Lower leg skin (tissue), 4 donors: ENCODE measurements around the gene NR1D1. TPM values are rescaled to one million over a fixed set of nuclear protein-coding genes. Genes with fewer than 3 reads are reported as not detected.

Experiments
- DNase-seq, 2 donors: peaks; one replicate each; pipeline ENCODE4 v3.0.0-alpha.2; 2019; ENCODE audit warnings: low spot score in 2 of 2
- H3K4me3 ChIP-seq: fragments of 200-600 bp; sonication (generic); 2 replicates; pipeline ENCODE4 v1.5.1; 2017; ENCODE audit warnings: mild to moderate bottlenecking, low read depth; ENCODE audit not compliant: poor library complexity, severe bottlenecking
- CTCF ChIP-seq, 3 donors: fragments of 450-650 bp; IDR thresholded peaks; one replicate each; pipeline ENCODE4 v1.5.1; 2016; ENCODE audit warnings: antibody characterized with exemption in 3 of 3, mild to moderate bottlenecking in 3 of 3, moderate library complexity in 2 of 3
- POLR2A ChIP-seq, 2 donors: fragments of 450-650 bp; IDR thresholded peaks; one replicate each; pipeline ENCODE4 v1.6.1; 2016 to 2017; ENCODE audit warnings: antibody characterized with exemption in 2 of 2, mild to moderate bottlenecking in 1 of 2, moderate library complexity in 1 of 2
- WGBS, 2 donors: methylation state at CpG; one replicate each; pipeline ENCODE4 v1.1.5; 2018; 5-methylcytosine and 5-hydroxymethylcytosine counted together
- intact Hi-C: fragments of 100-400 bp; cut with DNase I; formaldehyde crosslinking; loops from one replicate; pipeline ENCODE4 v1.15.0; 2023; ENCODE audit warnings: low total_unique reads
- total RNA-seq, 4 donors: library from RNA; depleted of rRNA; stranded (reverse); fragments of >200 nt; gene quantifications; one replicate each; pipeline ENCODE4 v1.1.0, GENCODE V29; 2016

The NR1D1 gene
- total RNA-seq, 4 donors from 2014 or later = 111 to 194 (median 148) TPM

GRCh38 chr17:40095944-40096791 lies 4.2 kb downstream of the NR1D1 start:
- intact Hi-C loops = no loop called here
- TF ChIP-seq CTCF (IDR thresholded peaks at IDR 0.05) (no peak), POLR2A (IDR thresholded peaks at IDR 0.05) (no peak)
- H3K4me3 ChIP-seq = no peak overlapping the region
- WGBS, 2 donors = 36 to 43% methylated on average over 22 to 23 of the region's 23 CpGs
- DNase-seq = peak in 1 of 2 donors; percentile 86

GRCh38 chr17:40095351-40095943 lies 4.9 kb downstream of the NR1D1 start:
- peak in 1 of 2 donors; percentile 43 for DNase-seq
- 56 to 59% methylated on average over 11 to 17 of the region's 17 CpGs for WGBS, 2 donors

GRCh38 chr17:40094874-40095273 lies 5.5 kb downstream of the NR1D1 start:
- intact Hi-C loops = no loop called here
- TF ChIP-seq POLR2A (IDR thresholded peaks at IDR 0.05) = no peak
- no peak for TF ChIP-seq CTCF (IDR thresholded peaks at IDR 0.05)
- H3K4me3 ChIP-seq = no peak overlapping the region
- no peak for DNase-seq
- 66 to 82% methylated on average over 14 of the region's 14 CpGs for WGBS, 2 donors

More at GRCh38 chr17:40095351-40095943, 4.9 kb downstream of the NR1D1 start:
- H3K4me3 ChIP-seq = no peak overlapping the region
- intact Hi-C loops = no loop called here
- no peak for TF ChIP-seq POLR2A (IDR thresholded peaks at IDR 0.05)
- no peak for TF ChIP-seq CTCF (IDR thresholded peaks at IDR 0.05)

GRCh38 chr17:40093580-40094201 lies 6.7 kb downstream of the NR1D1 start:
- intact Hi-C loops = no loop called here
- H3K4me3 ChIP-seq = no peak overlapping the region
- DNase-seq = peak in 1 of 2 donors; percentile 38
- 48 to 55% methylated on average over 16 of the region's 16 CpGs for WGBS, 2 donors
- TF ChIP-seq POLR2A (IDR thresholded peaks at IDR 0.05) = no peak
- no peak for TF ChIP-seq CTCF (IDR thresholded peaks at IDR 0.05)

- WGBS, 2 donors = 62 to 67% methylated on average over 29 of the region's 29 CpGs
- DNase-seq = peak in 1 of 2 donors; percentile 34
- no peak overlapping the region for H3K4me3 ChIP-seq
- intact Hi-C loops = no loop called here
- no peak for TF ChIP-seq POLR2A (IDR thresholded peaks at IDR 0.05)
- no peak for TF ChIP-seq CTCF (IDR thresholded peaks at IDR 0.05)
Measured at GRCh38 chr17:40093005-40093579, 7.3 kb downstream of the NR1D1 start.
